SK-N-MC (cell line): ENCODE measurements around the gene BEND3.

Source experiments
- DNase-seq: peaks from one replicate; pipeline ENCODE4 v3.0.0-alpha.2; 2011; ENCODE audit warnings: low read depth, low spot score
- H3K27ac ChIP-seq: fragments of 200-600 bp; sonication (generic); 2 replicates; pipeline ENCODE4 v1.5.1; 2016; ENCODE audit warnings: mixed run types
- H3K36me3 ChIP-seq: fragments of 200-600 bp; sonication (generic); 2 replicates; pipeline ENCODE4 v1.6.1; 2017; ENCODE audit warnings: antibody characterized with exemption, low read length, mixed read lengths; ENCODE audit not compliant: insufficient read depth
- H3K4me3 ChIP-seq: fragments of 200-600 bp; sonication (generic); 2 replicates; pipeline ENCODE4 v1.5.1; 2016
- H3K9ac ChIP-seq: fragments of 200-600 bp; sonication (generic); 2 replicates; pipeline ENCODE4 v1.8.0; 2017; ENCODE audit warnings: mixed run types, mixed read lengths; ENCODE audit not compliant: insufficient read length
- H3K9me3 ChIP-seq: fragments of 200-600 bp; sonication (generic); 2 replicates; pipeline ENCODE4 v1.6.1; 2017; ENCODE audit warnings: low read depth, mild to moderate bottlenecking, antibody characterized with exemption, low read length, moderate library complexity, mixed read lengths
- EZH2 ChIP-seq: fragments of 200-600 bp; sonication (generic); IDR thresholded peaks from one replicate; pipeline ENCODE4 v1.6.1; 2017; ENCODE audit warnings: antibody characterized with exemption
- FOXP2 ChIP-seq: optimal IDR thresholded peaks from 2 replicates; pipeline ENCODE3; 2011; ENCODE audit warnings: mild to moderate bottlenecking, moderate library complexity; ENCODE audit not compliant: insufficient read depth; ENCODE audit errors: extremely low read length, control extremely low read depth
- POLR2AphosphoS5 ChIP-seq: IDR thresholded peaks from 2 replicates; pipeline ENCODE4 v1.6.1; 2012; ENCODE audit warnings: mild to moderate bottlenecking, low read depth, low read length, borderline replicate concordance

The BEND3 gene

DNA sequence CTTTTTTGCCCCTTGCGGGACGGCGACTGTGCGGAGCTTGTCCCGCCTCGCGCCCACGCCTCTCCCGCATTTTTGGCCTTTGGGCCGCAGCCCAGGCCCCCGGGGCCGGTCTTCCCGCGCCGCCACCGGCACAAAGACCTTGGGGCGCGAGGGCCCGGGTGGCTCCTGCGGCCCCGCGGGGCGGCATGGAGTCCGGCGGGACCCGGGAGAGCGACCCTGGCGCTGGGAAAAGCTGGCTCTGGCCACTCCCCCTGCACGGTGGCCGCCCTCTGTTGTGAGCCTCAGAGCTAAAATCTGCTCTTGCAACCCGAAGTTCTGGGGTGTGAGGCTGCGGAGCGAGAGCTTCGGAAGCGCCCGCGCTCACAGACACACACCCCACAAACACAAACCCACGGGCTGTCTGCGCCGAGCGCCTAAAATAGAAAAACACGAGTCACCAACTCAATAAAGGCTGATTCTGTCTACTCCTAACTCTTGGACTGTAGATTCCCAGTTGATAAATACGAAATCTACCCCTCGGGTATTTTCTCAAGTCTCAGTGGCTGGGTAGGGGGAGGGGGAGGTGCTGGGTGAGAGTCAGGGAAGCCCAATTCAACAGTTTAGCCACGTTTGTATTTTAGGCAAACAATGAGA lies 496 bp upstream of the BEND3 start:
- Histone ChIP-seq H3K9ac (peak overlapping the region; percentile 84), H3K9me3 (no peaks in the 10 kb centered on the region), H3K4me3 (peak overlapping the region; percentile 93), H3K27ac (peak overlapping the region; percentile 91), H3K36me3 (no peaks in the 10 kb centered on the region)
- no peak for DNase-seq
- TF ChIP-seq EZH2 (no peak), FOXP2 (no peak), POLR2AphosphoS5 (peak; percentile 73)

DNA sequence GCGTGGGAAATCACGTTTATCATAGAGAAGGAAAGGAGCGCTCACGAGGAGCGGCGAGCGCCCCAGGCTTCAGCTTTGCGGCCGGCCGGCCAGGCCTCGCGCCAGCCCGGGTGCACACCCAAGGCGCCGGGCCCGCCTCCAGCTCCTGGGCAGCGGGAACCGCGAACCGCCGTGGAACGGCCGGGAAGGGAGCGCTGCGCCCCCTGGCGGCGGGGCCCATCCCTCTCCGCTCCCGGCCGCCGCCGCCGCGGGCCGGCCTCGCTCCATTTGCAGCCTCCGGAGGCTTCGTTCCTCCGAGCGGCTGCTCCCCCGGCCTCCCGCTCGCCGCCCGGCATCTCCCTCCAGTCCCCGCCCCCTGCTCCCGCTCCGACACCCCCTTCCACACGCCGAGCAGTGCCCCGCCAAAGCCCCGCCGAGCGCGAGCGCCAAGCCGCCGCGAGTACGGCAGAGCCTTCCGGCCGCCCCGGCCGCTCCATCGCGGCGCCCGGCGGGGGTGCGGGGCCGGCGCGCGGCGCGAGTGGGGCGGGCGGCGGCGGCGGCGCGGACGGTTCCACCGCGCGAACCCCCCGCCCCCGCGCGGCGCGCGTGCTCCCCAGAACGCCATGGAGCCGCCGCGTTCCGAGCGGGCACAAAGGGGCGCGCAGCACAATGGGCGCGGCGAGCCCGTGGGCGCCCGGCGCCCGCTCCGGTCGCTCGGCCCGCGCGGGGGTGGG lies 946 bp downstream of the BEND3 start:
- Histone ChIP-seq H3K9ac (peak overlapping the region; percentile 82), H3K4me3 (peak overlapping the region; percentile 84), H3K27ac (peak overlapping the region; percentile 48), H3K36me3 (no peaks in the 10 kb centered on the region), H3K9me3 (no peaks in the 10 kb centered on the region)
- TF ChIP-seq EZH2, result no peak
- TF ChIP-seq FOXP2, result no peak
- peak; percentile 24; the same call in 1 of the 2 replicates for TF ChIP-seq POLR2AphosphoS5
- DNase-seq, result no peak

DNA sequence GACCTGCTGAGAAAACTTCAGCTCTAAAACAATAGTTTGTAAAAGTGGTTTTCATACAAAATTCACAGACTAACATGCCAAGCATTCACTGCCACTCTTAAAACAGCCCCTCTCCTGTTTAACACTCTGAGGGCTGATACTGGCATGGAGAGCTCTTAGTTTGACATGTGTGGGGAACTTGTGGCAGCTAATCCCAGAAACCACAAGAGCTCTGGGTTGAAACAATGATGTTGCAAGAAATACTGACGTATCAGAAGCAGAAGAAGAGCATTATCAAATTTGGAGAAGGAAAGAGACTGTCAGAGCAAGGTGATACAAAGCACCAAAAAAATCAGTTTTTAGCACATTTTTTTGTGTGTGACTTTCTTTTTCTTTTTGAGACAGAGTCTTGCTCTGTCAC lies 5.1 kb downstream of the BEND3 start:
- Histone ChIP-seq H3K9ac (no peak overlapping the region), H3K36me3 (no peaks in the 10 kb centered on the region), H3K27ac (peak overlapping the region; percentile 36; the same call in 1 of the 2 replicates), H3K4me3 (no peak overlapping the region), H3K9me3 (no peaks in the 10 kb centered on the region)
- TF ChIP-seq POLR2AphosphoS5 (no peak), FOXP2 (no peak), EZH2 (no peak)
- no peak for DNase-seq

DNA sequence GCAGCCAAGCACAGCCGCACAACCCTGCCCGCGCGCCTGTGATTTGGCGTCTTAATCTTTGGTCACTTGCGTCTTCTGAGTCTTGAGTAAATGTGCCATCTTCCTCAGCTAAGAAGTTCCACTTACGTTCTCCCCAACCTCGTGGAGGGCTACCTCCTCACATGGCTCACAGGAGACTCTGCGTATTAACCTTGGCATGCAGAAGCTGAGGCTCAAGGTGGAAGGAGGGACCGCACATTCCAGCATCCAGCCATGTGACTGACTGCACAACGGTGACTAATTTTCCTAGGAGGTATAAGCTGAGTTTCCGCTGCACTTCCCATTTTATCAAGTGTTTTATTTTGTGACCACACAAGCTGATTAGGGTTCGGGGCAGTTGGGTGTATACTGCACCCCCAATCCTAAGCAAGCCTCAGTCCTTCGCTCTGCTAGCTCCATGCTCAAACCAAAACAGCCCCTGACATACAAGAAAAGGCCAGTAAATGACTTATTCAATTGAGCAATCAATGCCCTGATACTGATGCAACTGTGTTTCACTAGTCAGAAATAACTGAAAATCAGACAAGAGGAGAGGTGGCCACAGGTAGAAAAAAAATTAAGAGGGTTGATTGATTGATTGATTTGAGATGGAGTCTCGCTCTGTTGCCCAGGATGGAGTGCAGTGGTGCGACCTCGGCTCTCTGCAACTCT lies 7.0 kb downstream of the BEND3 start:
- H3K27ac ChIP-seq, result no peak overlapping the region
- no peak for DNase-seq
- TF ChIP-seq POLR2AphosphoS5, result no peak
- TF ChIP-seq EZH2, result no peak
- TF ChIP-seq FOXP2, result no peak

DNA sequence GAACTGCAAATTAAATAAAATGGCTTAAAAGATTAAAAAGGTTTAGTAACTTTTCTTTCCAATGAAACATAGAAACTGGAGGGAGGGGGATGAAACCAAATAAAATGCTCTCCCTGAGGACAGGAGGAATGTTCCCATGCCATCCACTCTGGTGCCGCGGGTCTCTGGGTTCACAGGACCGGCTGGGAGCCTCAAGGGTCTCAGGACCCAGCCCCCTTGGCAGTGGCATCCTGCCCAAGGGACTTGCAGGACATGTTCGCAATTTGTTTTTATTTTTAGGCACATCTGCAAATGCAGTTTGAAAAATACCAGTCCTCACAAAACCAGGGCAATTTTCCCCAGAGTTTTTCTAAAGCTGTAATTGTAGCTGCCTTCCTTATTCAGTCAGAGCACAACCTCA lies 7.5 kb downstream of the BEND3 start:
- DNase-seq, result no peak
- no peaks in the 10 kb centered on the region for H3K9me3 ChIP-seq
- TF ChIP-seq FOXP2 (no peak), POLR2AphosphoS5 (no peak), EZH2 (no peak)
- no peaks in the 10 kb centered on the region for H3K36me3 ChIP-seq
- H3K27ac ChIP-seq, result no peak overlapping the region
- H3K4me3 ChIP-seq, result no peak overlapping the region
- no peak overlapping the region for H3K9ac ChIP-seq

More for the DNA sequence above, 7.0 kb downstream of the BEND3 start:
- Histone ChIP-seq H3K9me3 (no peaks in the 10 kb centered on the region), H3K9ac (no peak overlapping the region), H3K36me3 (no peaks in the 10 kb centered on the region), H3K4me3 (no peak overlapping the region)

DNA sequence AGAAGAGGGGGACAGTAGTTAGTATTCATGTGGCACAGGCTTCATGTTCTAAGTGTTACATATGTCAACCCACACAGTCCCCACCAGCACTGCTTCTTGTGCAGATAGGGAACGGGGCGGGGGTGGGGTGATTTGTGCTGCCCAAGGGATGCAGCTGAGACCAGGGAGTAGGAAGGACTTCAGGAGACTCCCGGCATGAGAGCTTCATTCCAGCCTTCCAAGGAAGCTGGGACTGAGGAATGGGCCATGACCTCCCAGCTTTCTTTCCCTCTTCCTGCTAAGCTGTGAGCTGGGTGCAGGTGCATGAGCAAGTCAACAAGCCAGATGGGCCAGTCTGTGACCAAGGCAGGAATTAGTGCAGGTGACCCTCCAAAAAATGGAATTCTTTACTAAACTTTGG lies 9.2 kb downstream of the BEND3 start:
- no peaks in the 10 kb centered on the region for H3K9me3 ChIP-seq
- no peak overlapping the region for H3K4me3 ChIP-seq
- H3K36me3 ChIP-seq, result no peaks in the 10 kb centered on the region
- DNase-seq, result no peak
- no peak for TF ChIP-seq POLR2AphosphoS5
- TF ChIP-seq FOXP2, result no peak
- no peak for TF ChIP-seq EZH2
- no peak overlapping the region for H3K27ac ChIP-seq
- H3K9ac ChIP-seq, result no peak overlapping the region

DNA sequence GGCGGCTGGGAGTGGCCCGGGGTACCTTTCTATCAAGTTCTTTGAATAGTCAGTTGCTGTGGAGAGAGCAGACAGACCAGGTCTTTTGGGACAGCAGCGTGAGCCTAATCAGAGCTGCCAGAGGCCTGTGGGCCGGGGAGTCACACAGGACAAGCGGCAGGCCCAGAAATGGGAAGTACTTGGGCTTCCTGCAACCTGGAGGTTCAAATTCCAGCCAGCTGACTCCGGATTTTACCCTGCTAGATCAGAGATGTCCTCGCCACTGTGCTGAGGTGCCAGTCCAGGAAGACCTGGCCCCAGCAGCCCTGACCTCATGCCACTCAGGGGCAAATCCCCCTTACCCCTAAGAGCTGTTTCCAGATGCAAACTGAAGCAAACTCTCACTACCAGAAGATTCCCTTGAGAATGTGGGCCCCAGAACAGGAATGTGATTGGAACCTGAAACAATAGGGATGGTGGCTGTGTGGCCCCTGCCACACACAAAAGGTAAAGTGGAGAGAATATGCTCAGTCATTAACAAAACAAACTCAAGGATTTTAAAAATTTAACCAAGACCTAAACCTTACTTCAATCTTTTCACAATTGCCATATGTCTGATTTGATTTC lies 9.7 kb downstream of the BEND3 start:
- TF ChIP-seq FOXP2 (no peak), EZH2 (no peak), POLR2AphosphoS5 (no peak)
- H3K27ac ChIP-seq, result no peak overlapping the region
- H3K4me3 ChIP-seq, result no peak overlapping the region
- H3K9me3 ChIP-seq, result no peaks in the 10 kb centered on the region
- H3K9ac ChIP-seq, result no peak overlapping the region
- no peak for DNase-seq
- no peaks in the 10 kb centered on the region for H3K36me3 ChIP-seq

DNA sequence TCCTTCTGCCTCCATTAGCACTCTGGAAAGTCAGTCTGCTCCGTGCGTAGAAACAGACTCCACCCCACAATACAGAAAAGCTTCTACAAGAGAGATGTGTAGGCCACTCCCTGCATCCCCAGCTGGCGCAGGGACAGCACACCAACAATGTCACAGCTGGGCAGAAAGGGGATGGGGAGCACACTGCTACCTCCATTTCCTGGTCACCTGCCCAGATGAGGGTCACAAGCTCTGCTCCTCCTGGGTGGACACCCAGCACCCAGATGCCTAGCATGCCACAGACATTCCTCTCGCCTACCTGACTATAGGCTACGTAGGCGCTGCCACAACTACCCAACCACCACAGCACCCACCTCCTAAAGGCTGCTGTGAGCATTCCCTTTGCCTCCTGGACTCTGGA lies 12.2 kb downstream of the BEND3 start:
- no peak for DNase-seq
- no peak overlapping the region for H3K4me3 ChIP-seq
- H3K36me3 ChIP-seq, result no peaks in the 10 kb centered on the region
- no peak overlapping the region for H3K27ac ChIP-seq
- H3K9me3 ChIP-seq, result no peaks in the 10 kb centered on the region
- H3K9ac ChIP-seq, result no peak overlapping the region
- no peak for TF ChIP-seq POLR2AphosphoS5
- no peak for TF ChIP-seq EZH2
- TF ChIP-seq FOXP2, result no peak
